Endothelial cell of umbilical vein (primary cell): Measurements from ENCODE around the gene PNMA1. TPM values are rescaled to one million over a fixed set of nuclear protein-coding genes. Genes with fewer than 3 reads are reported as not detected.
A peak's percentile ranks its signal among the peaks of the same experiment; 100 is the strongest.

Experiments used
- BruUV-seq: library from RNA; stranded (reverse); fragments of 400-500 nt; replicated peaks from 2 replicates; lab custom pipeline; 2021; lab: Mats Ljungman, UMichigan
- CTCF ChIA-PET: fragments of 300-600, 350-600 bp; sonication (Branson Sonifier 250); formaldehyde crosslinking; loops from one replicate; lab custom pipeline; 2021; ENCODE audit warnings: antibody characterized with exemption, inconsistent platforms; lab: Charles Lee
- POLR2A ChIA-PET: fragments of 300-600, 350-600 bp; sonication (Branson Sonifier 250); formaldehyde crosslinking; loops from one replicate; lab custom pipeline; 2021; ENCODE audit warnings: antibody characterized with exemption, inconsistent platforms; lab: Charles Lee
- DNase-seq: peaks from one replicate; pipeline ENCODE4 v3.0.0-alpha.2; 2011; ENCODE audit warnings: low read depth, low spot score
- FAIRE-seq: peaks from 2 replicates; lab custom pipeline; 2011; peaks lifted over from hg19 to GRCh38; lab: Jason Lieb, UNC
- H2AFZ ChIP-seq: 2 replicates; pipeline ENCODE4 v1.6.0; 2012; ENCODE audit warnings: low read depth, low read length, control low read depth, inconsistent platforms
- H3K27ac ChIP-seq: 2 replicates; pipeline ENCODE4 v1.5.1; 2011; ENCODE audit warnings: low read depth, mild to moderate bottlenecking, control low read depth, low read length, moderate library complexity; ENCODE audit not compliant: insufficient read depth
- H3K27me3 ChIP-seq, 2 experiments: 2 replicates each; pipeline versions ENCODE4 v1.6.0 to v1.6.1; 2011; ENCODE audit warnings: low read length in 2 of 2, mixed read lengths in 1 of 2; ENCODE audit not compliant: control insufficient read depth in 2 of 2, insufficient read depth in 2 of 2
- H3K36me3 ChIP-seq, 2 experiments: 2 replicates in 1 of 2; 3 replicates in 1 of 2; pipeline ENCODE4 v1.5.1; 2011; ENCODE audit warnings: low read length in 2 of 2, mild to moderate bottlenecking in 1 of 2, moderate library complexity in 1 of 2; ENCODE audit not compliant: control insufficient read depth in 2 of 2, insufficient read depth in 2 of 2; ENCODE audit errors: extremely low read depth in 1 of 2
- H3K4me1 ChIP-seq: 3 replicates; pipeline ENCODE4 v1.5.1; 2011; ENCODE audit warnings: mild to moderate bottlenecking, low read length; ENCODE audit not compliant: control insufficient read depth, insufficient read depth; ENCODE audit errors: extremely low read depth
- H3K4me2 ChIP-seq: 2 replicates; pipeline ENCODE4 v1.6.1; 2011; ENCODE audit warnings: low read length, control low read depth, mixed read lengths; ENCODE audit not compliant: insufficient read depth
- H3K4me3 ChIP-seq, 3 experiments: fragments of 200-600 bp in 1 of 3; sonication (generic), shearing (Covaris generic) in 1 of 3; replicated peaks in 1 of 3; 2 replicates each; pipeline ENCODE4 v1.5.1; 2011 to 2016; ENCODE audit warnings: control low read depth in 3 of 3, low read length in 3 of 3, mild to moderate bottlenecking in 2 of 3, inconsistent platforms in 1 of 3, low read depth in 1 of 3, moderate library complexity in 1 of 3; ENCODE audit not compliant: insufficient read depth in 1 of 3
- H3K79me2 ChIP-seq: 2 replicates; pipeline ENCODE4 v1.6.0; 2012; ENCODE audit warnings: low read length, inconsistent platforms; ENCODE audit not compliant: control insufficient read depth, insufficient read depth
- H3K9ac ChIP-seq: replicated peaks from 2 replicates; pipeline ENCODE3; 2011; ENCODE audit warnings: low read length, control low read depth; ENCODE audit not compliant: insufficient read depth; ENCODE audit errors: extremely low read depth
- H3K9me1 ChIP-seq: replicated peaks from 3 replicates; pipeline ENCODE4 v1.6.0; 2011; ENCODE audit warnings: mild to moderate bottlenecking, low read length; ENCODE audit not compliant: control insufficient read depth, insufficient read depth; ENCODE audit errors: extremely low read depth
- H3K9me3 ChIP-seq: replicated peaks from 2 replicates; pipeline ENCODE4 v1.5.1; 2012; ENCODE audit warnings: low read length, inconsistent platforms; ENCODE audit not compliant: control insufficient read depth, insufficient read depth
- H4K20me1 ChIP-seq: replicated peaks from 2 replicates; pipeline ENCODE3; 2011; ENCODE audit warnings: mild to moderate bottlenecking, low read length; ENCODE audit not compliant: control insufficient read depth, insufficient read depth; ENCODE audit errors: extremely low read depth
- CTCF ChIP-seq, 2 donors: IDR thresholded peaks; 1 replicate in 1 of 2; 2 replicates in 1 of 2; pipeline ENCODE4 v1.5.1; 2011; ENCODE audit warnings: low read length in 2 of 2, mild to moderate bottlenecking in 2 of 2, moderate library complexity in 2 of 2, control low read depth in 1 of 2, inconsistent platforms in 1 of 2, low read depth in 1 of 2; ENCODE audit not compliant: insufficient read depth in 1 of 2; ENCODE audit errors: extremely low read depth in 1 of 2
- EZH2 ChIP-seq: IDR thresholded peaks from 2 replicates; pipeline ENCODE4 v1.6.1; 2012; ENCODE audit warnings: borderline replicate concordance, low read depth, mild to moderate bottlenecking, moderate library complexity, low read length, inconsistent platforms; ENCODE audit not compliant: severe bottlenecking
- FOS ChIP-seq: IDR thresholded peaks from 2 replicates; pipeline ENCODE4 v1.6.1; 2011; ENCODE audit warnings: mild to moderate bottlenecking, low read length, moderate library complexity, borderline replicate concordance; ENCODE audit not compliant: insufficient read depth
- GATA2 ChIP-seq: IDR thresholded peaks from 2 replicates; pipeline ENCODE4 v1.7.0; 2011; ENCODE audit warnings: low read depth, mild to moderate bottlenecking, moderate library complexity, mixed read lengths, low read length; ENCODE audit not compliant: insufficient read length, insufficient read depth
- JUN ChIP-seq: IDR thresholded peaks from 2 replicates; pipeline ENCODE4 v1.6.1; 2011; ENCODE audit warnings: borderline replicate concordance, low read depth; ENCODE audit not compliant: insufficient read length, insufficient read depth
- MAX ChIP-seq: IDR thresholded peaks from 2 replicates; pipeline ENCODE4 v1.6.1; 2011; ENCODE audit not compliant: insufficient read depth, insufficient read length
- MYC ChIP-seq: IDR thresholded peaks from one replicate; pipeline ENCODE4 v1.6.1; 2011; ENCODE audit warnings: mild to moderate bottlenecking, low read depth, low read length
- POLR2A ChIP-seq: IDR thresholded peaks from 2 replicates; pipeline ENCODE4 v1.6.1; 2012; ENCODE audit warnings: low read depth, mild to moderate bottlenecking, control low read depth, low read length
- POLR2AphosphoS5 ChIP-seq: IDR thresholded peaks from 2 replicates; pipeline ENCODE4 v1.6.1; 2012; ENCODE audit warnings: low read depth, mild to moderate bottlenecking, control low read depth, low read length, moderate library complexity; ENCODE audit not compliant: insufficient read depth
- dilution Hi-C: fragments of 300-500 bp; cut with MboI; formaldehyde crosslinking; loops from one replicate; pipeline ENCODE4 v1.15.0; 2019; ENCODE audit warnings: low sequenced_read_pairs; ENCODE audit not compliant: extremely low pct_ligation_motif_present
- intact Hi-C: fragments of 100-400 bp; cut with micrococcal nuclease; formaldehyde crosslinking; loops from one replicate; pipeline ENCODE4 v1.10.0; 2022
- polyA plus RNA-seq, 4 experiments: library from polyadenylated mRNA; depleted of rRNA in 3 of 4; stranded (reverse) in 3 of 4; unstranded in 1 of 4; fragments of >200 nt; gene quantifications; 2 replicates each; pipeline versions ENCODE4 v1.2.1 to v1.2.3, GENCODE V29; 2011 to 2012; ENCODE audit warnings: missing spikeins in 1 of 4
- total RNA-seq: library from RNA; stranded (reverse); gene quantifications from 2 replicates; pipeline ENCODE4 v1.2.3, GENCODE V29; 2021

Gene PNMA1
- total and polyA plus RNA-seq, 2 donors (not counting 3 experiments of a cell fraction or from before 2014, with no cell fraction given), result 29.8 to 82.6 TPM

DNA sequence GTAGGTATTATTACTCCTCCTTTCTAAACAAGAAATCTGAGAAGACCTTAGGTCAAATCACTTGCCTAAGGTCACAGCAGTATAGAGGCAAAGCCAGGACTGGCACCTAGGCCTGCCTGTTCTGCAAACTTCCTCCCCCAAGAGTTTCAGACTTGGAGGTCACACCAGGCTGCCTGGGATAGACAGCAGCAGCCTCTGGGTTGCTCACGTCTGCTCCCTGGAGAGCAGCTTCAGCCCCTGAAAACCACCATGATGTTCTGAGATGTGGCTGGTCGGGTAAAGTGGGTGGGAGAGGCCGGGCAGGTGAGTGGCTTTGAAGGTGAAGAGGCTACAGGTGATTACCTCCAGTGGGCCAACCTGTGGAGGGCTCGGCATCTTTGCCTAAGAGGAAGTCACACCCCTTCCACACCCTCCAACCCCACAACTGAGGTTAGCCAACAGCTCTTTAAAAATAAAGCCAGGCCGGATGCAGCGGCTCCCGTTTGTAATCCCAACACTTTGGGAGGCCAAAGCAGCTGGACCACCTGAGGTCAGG, 37.0 kb upstream of the PNMA1 start:
- TF ChIP-seq EZH2 (no peak), MYC (no peak), GATA2 (no peak), FOS (no peak), POLR2A (no peak), POLR2AphosphoS5 (no peak)
- peaks cover 91% of the 10 kb centered on the region for H3K79me2 ChIP-seq
- no peaks in the 10 kb centered on the region for H3K27me3 ChIP-seq
- H3K36me3 ChIP-seq, result no peaks in the 10 kb centered on the region
- peak overlapping the region; percentile 99 for H3K27ac ChIP-seq
- H3K4me3 ChIP-seq, result no peak overlapping the region
- H3K9me3 ChIP-seq, result no peaks in the 10 kb centered on the region
- no peak overlapping the region for H2AFZ ChIP-seq
- CTCF ChIA-PET, result interaction anchor here (5.7 kb wide), 1 partner anchor 8 kb away, joined by 80 read pairs; no protein-coding TSS in a partner anchor
- FAIRE-seq (peak; percentile 15), DNase-seq (no peak)
- dilution Hi-C loops, result no loop called here
- POLR2A ChIA-PET, result no interaction called here
- no TSS peak for BruUV-seq
- H3K4me2 ChIP-seq, result no peak overlapping the region
- H3K4me1 ChIP-seq, result peaks cover 74% of the 10 kb centered on the region
- H3K9me1 ChIP-seq, result no peaks in the 10 kb centered on the region
- intact Hi-C loops, result loop anchor here (5.0 kb wide), 1 partner anchor 39 kb away; the partner anchor contains the start of gene PNMA1
- H4K20me1 ChIP-seq, result no peaks in the 10 kb centered on the region
- H3K9ac ChIP-seq, result no peak overlapping the region

- intact Hi-C loops (loop anchor here (5.0 kb wide), 1 partner anchor 38 kb away; the partner anchor contains the start of gene PNMA1), dilution Hi-C loops (no loop called here)
- no peaks in the 10 kb centered on the region for H3K27me3 ChIP-seq
- peaks cover 74% of the 10 kb centered on the region for H3K4me1 ChIP-seq
- no peak overlapping the region for H3K4me3 ChIP-seq
- POLR2A ChIA-PET, result interaction anchor here (0.8 kb wide), 1 partner anchor 10 kb away, joined by 6 read pairs; a partner anchor contains a TSS
- no peak overlapping the region for H2AFZ ChIP-seq
- H4K20me1 ChIP-seq, result no peaks in the 10 kb centered on the region
- peaks cover 91% of the 10 kb centered on the region for H3K79me2 ChIP-seq
- H3K4me2 ChIP-seq, result no peak overlapping the region
- peak overlapping the region; percentile 10 for H3K27ac ChIP-seq
- TF ChIP-seq MAX (no peak), FOS (no peak), CTCF (IDR thresholded peaks at IDR 0.05; ENCODE audit: extremely low read depth in 1 of 2, insufficient read depth in 1 of 2, low read depth in 1 of 2, low read length in 2 of 2) (no peak), EZH2 (no peak), GATA2 (no peak), MYC (no peak), POLR2A (no peak), JUN (no peak), POLR2AphosphoS5 (no peak)
- FAIRE-seq (no peak), DNase-seq (no peak)
- H3K9me3 ChIP-seq, result no peaks in the 10 kb centered on the region
- no peaks in the 10 kb centered on the region for H3K36me3 ChIP-seq
- H3K9me1 ChIP-seq, result no peaks in the 10 kb centered on the region
- CTCF ChIA-PET, result interaction anchor here (1.4 to 5.7 kb wide), 3 partner anchors 8 to 22 kb away, joined by 5 to 80 read pairs (median 16); no protein-coding TSS in a partner anchor
- no TSS peak for BruUV-seq
- no peak overlapping the region for H3K9ac ChIP-seq
Observed at GRCh38 chr14:73750531-73750901, 36.3 kb upstream of the PNMA1 start.
